Measurements from ENCODE around the gene CD109. TPM values are rescaled to one million over a fixed set of nuclear protein-coding genes. Genes with fewer than 3 reads are reported as not detected.

Gene CD109
- total RNA-seq, 1 donor from 2014 or later = 3.8 TPM

GRCh38 chr6:73867411-73867810 lies 171.4 kb downstream of the CD109 start:
- Mint-ChIP-seq H3K4me1 (no peaks in the 10 kb centered on the region), H3K36me3 (no peaks in the 10 kb centered on the region), H3K4me3 (no peak overlapping the region), H3K9me3 (peaks cover 8% of the 10 kb centered on the region), H3K27me3 (ENCODE audit: low read depth) (no peaks in the 10 kb centered on the region), H3K27ac (no peak overlapping the region)
- DNase-seq (ENCODE audit: low spot score in 2 of 2, unreplicated experiment in 2 of 2) = no peak
- TF ChIP-seq CTCF (IDR thresholded peaks at IDR 0.05; ENCODE audit: unreplicated experiment) = no peak

- H3K4me1 Mint-ChIP-seq = no peaks in the 10 kb centered on the region
- no peak overlapping the region for H3K27ac Mint-ChIP-seq
These were observed 174.9 kb downstream of the CD109 start for GRCh38 chr6:73870907-73871306.

GRCh38 chr6:73873081-73873480 lies 177.1 kb downstream of the CD109 start:
- no peak for DNase-seq (ENCODE audit: low spot score in 2 of 2, unreplicated experiment in 2 of 2)
- Mint-ChIP-seq H3K27me3 (ENCODE audit: low read depth) (no peaks in the 10 kb centered on the region), H3K36me3 (no peaks in the 10 kb centered on the region), H3K27ac (no peak overlapping the region), H3K9me3 (peaks cover 10% of the 10 kb centered on the region), H3K4me3 (no peak overlapping the region), H3K4me1 (no peaks in the 10 kb centered on the region)
- no peak for TF ChIP-seq CTCF (IDR thresholded peaks at IDR 0.05; ENCODE audit: unreplicated experiment)

More at GRCh38 chr6:73870907-73871306, 174.9 kb downstream of the CD109 start:
- H3K9me3 Mint-ChIP-seq = peaks cover 14% of the 10 kb centered on the region
- no peak for DNase-seq (ENCODE audit: low spot score in 2 of 2, unreplicated experiment in 2 of 2)
- H3K36me3 Mint-ChIP-seq = no peaks in the 10 kb centered on the region
- H3K4me3 Mint-ChIP-seq = no peak overlapping the region
- no peaks in the 10 kb centered on the region for H3K27me3 Mint-ChIP-seq (ENCODE audit: low read depth)
- no peak for TF ChIP-seq CTCF (IDR thresholded peaks at IDR 0.05; ENCODE audit: unreplicated experiment)

Other genes starting within 250 kb of the CD109 start
- gene CGAS, start 243.9 kb upstream of the CD109 start, total RNA-seq = 0.27 to 0.65 TPM (median 0.52 TPM) in 3 replicates
- gene MTO1, start 234.5 kb upstream of the CD109 start, total RNA-seq = 16.8 to 21.6 TPM (median 19.9 TPM) in 3 replicates
- 11,105 to 11,574 TPM (median 11,439 TPM) in 3 replicates for gene EEF1A1, start 175.2 kb upstream of the CD109 start, total RNA-seq
- 10.1 to 11.8 TPM (median 10.3 TPM) in 3 replicates for gene SLC17A5, start 42.2 kb upstream of the CD109 start, total RNA-seq

Data from mesothelial cell of epicardium (in vitro differentiated cells).